Measurements from ENCODE around the gene KLB.
"Not testable (repeated sequence)": the region's sequence is repeated elsewhere in the genome, so short reads cannot be mapped to it uniquely, and the experiment has no call there.

DNA sequence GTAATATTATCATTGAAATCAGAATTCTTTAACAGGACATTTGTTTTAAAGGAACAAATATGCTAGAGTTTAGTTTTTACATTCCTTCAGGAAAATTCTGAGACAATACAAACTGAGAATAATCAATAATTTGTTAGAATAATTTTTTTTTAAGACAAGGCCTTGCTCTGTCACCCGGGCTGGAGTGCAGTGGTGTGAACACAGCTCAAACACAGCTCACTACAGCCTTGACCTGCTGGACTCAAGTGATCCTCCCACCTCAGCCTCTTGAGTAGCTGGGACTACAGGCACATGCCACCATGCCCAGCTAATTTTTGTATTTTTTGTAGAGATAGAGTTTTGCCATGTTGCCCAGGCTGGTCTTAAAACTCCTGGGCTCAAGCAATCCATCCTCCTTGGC is 18.6 kb downstream of the KLB start:
- TF ChIP-seq, protein P1, sequence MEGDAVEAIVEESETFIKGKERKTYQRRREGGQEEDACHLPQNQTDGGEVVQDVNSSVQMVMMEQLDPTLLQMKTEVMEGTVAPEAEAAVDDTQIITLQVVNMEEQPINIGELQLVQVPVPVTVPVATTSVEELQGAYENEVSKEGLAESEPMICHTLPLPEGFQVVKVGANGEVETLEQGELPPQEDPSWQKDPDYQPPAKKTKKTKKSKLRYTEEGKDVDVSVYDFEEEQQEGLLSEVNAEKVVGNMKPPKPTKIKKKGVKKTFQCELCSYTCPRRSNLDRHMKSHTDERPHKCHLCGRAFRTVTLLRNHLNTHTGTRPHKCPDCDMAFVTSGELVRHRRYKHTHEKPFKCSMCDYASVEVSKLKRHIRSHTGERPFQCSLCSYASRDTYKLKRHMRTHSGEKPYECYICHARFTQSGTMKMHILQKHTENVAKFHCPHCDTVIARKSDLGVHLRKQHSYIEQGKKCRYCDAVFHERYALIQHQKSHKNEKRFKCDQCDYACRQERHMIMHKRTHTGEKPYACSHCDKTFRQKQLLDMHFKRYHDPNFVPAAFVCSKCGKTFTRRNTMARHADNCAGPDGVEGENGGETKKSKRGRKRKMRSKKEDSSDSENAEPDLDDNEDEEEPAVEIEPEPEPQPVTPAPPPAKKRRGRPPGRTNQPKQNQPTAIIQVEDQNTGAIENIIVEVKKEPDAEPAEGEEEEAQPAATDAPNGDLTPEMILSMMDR (IDR thresholded peaks at IDR 0.05; ENCODE audit: insufficient read depth, low read length), result not testable (repeated sequence)
- not testable (repeated sequence) for TF ChIP-seq POLR2AphosphoS5 (IDR thresholded peaks at IDR 0.05; ENCODE audit: low read depth)
